CD4-positive, alpha-beta T cell (primary cell): ENCODE data around the gene CD99L2. TPM values are rescaled to one million over a fixed set of nuclear protein-coding genes. Genes with fewer than 3 reads are reported as not detected.

Source experiments
- ATAC-seq: fragments of 200-7000 bp; cut with Tn5 transposase; one replicate; pipeline ENCODE4 v1.10.0; 2022; ENCODE audit warnings: mild to moderate bottlenecking; ENCODE audit not compliant: poor library complexity
- CTCF ChIA-PET: fragments of 350-600 bp; sonication (Branson Sonifier 250); formaldehyde crosslinking; loops from one replicate; lab custom pipeline; 2021; ENCODE audit warnings: antibody characterized with exemption, inconsistent platforms; lab: Charles Lee
- POLR2A ChIA-PET: fragments of 350-600 bp; sonication (Branson Sonifier 250); formaldehyde crosslinking; loops from one replicate; lab custom pipeline; 2021; ENCODE audit warnings: antibody characterized with exemption, inconsistent platforms; lab: Charles Lee
- DNase-seq, 14 experiments: peaks; one replicate each; pipeline ENCODE4 v3.0.0-alpha.2; 2013 to 2020; ENCODE audit warnings: mixed read lengths in 2 of 14
- H3K27ac ChIP-seq, 2 donors: one replicate each; pipeline versions ENCODE4 v1.5.1 to v1.7.0; 2013; ENCODE audit warnings: low read length in 2 of 2, low read depth in 1 of 2, mild to moderate bottlenecking in 1 of 2
- H3K27me3 ChIP-seq, 2 experiments: 1 replicate in 1 of 2; 2 replicates in 1 of 2; pipeline versions ENCODE4 v1.6.1 to v1.7.0; 2013; ENCODE audit warnings: low read length in 2 of 2, control low read depth in 1 of 2, mild to moderate bottlenecking in 1 of 2, moderate library complexity in 1 of 2; ENCODE audit not compliant: insufficient read depth in 2 of 2, control insufficient read depth in 1 of 2
- H3K36me3 ChIP-seq: one replicate; pipeline ENCODE4 v1.6.1; 2013; ENCODE audit warnings: low read length, control low read depth; ENCODE audit not compliant: insufficient read depth
- H3K4me1 ChIP-seq: one replicate; pipeline ENCODE4 v1.6.1; 2013; ENCODE audit warnings: low read length, control low read depth; ENCODE audit not compliant: insufficient read depth
- H3K4me3 ChIP-seq: one replicate; pipeline ENCODE4 v1.5.1; 2013; ENCODE audit warnings: mild to moderate bottlenecking, low read length, moderate library complexity
- H3K9me3 ChIP-seq, 2 experiments: 1 replicate in 1 of 2; 2 replicates in 1 of 2; pipeline versions ENCODE4 v1.6.1 to v1.7.0; 2013; ENCODE audit warnings: low read length in 2 of 2, mild to moderate bottlenecking in 2 of 2, control low read depth in 1 of 2, moderate library complexity in 1 of 2; ENCODE audit not compliant: control insufficient read depth in 1 of 2, insufficient read depth in 1 of 2
- H3K27ac Mint-ChIP-seq: one replicate; pipeline ENCODE4 v1.8.0; 2020; ENCODE audit warnings: mixed read lengths
- H3K27me3 Mint-ChIP-seq: one replicate; pipeline ENCODE4 v1.8.0; 2021; ENCODE audit warnings: mixed read lengths
- H3K36me3 Mint-ChIP-seq: one replicate; pipeline ENCODE4 v1.8.0; 2021; ENCODE audit warnings: low read depth, mixed read lengths
- H3K4me1 Mint-ChIP-seq: one replicate; pipeline ENCODE4 v1.8.0; 2021; ENCODE audit warnings: low read depth, mixed read lengths
- H3K4me3 Mint-ChIP-seq: one replicate; pipeline ENCODE4 v1.8.0; 2020; ENCODE audit warnings: mild to moderate bottlenecking, mixed read lengths
- H3K9me3 Mint-ChIP-seq: one replicate; pipeline ENCODE4 v1.8.0; 2020; ENCODE audit warnings: mixed read lengths
- intact Hi-C, 2 experiments: fragments of 100-400 bp; cut with DNase I in 1 of 2; cut with micrococcal nuclease in 1 of 2; formaldehyde crosslinking; loops; one replicate each; pipeline versions ENCODE4 v1.15.1 to v1.9.0; 2023 to 2025; cut with DNase I, micrococcal nuclease
- total RNA-seq, 174 experiments: library from RNA in 2 of 174; stranded (reverse) in 2 of 174; gene quantifications; one replicate each; pipeline ENCODE4 v1.2.3 and lab custom pipeline; 2021 to 2026
- TF ChIP-seq, protein P1 (sequence below): fragments of 200-600 bp; IDR thresholded peaks from one replicate; pipeline ENCODE4 v1.8.0; 2022; ENCODE audit warnings: antibody characterized with exemption, mild to moderate bottlenecking

CD99L2 gene
- total RNA-seq, 2 experiments from 2014 or later: 5.3 to 6.5 TPM

DNA sequence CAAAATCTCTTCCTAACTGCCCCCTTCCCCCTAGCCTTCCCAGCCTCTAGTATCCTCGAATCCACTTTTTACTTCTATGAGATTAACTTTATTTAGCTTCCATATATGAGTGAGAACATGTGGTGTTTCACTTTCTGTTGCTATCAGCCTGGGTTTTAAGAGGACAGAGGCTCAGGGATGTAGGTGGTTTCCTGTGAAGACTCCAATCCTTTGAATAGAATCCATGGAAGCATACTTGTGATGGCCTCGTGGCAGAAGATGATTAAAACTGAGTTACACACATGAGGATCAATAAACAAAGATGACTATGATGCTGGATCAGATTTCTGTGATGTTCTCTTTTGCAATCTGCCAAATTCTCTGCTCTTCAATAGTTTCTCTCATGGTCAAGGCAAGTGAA lies 29.8 kb downstream of the CD99L2 start:
- Histone ChIP-seq H3K4me1 (no peaks in the 10 kb centered on the region), H3K27ac (no peak overlapping the region), H3K4me3 (no peak overlapping the region), H3K9me3 (no peaks in the 10 kb centered on the region), H3K36me3 (no peaks in the 10 kb centered on the region), H3K27me3 (no peaks in the 10 kb centered on the region)
- Mint-ChIP-seq H3K27me3 (no peaks in the 10 kb centered on the region), H3K27ac (no peak overlapping the region), H3K4me3 (no peak overlapping the region), H3K9me3 (no peaks in the 10 kb centered on the region), H3K4me1 (peaks cover 9% of the 10 kb centered on the region), H3K36me3 (peaks cover 6% of the 10 kb centered on the region)
- DNase-seq (no peak), ATAC-seq (no peak)
- intact Hi-C loops: no loop called here
- ChIA-PET CTCF (no interaction called here), POLR2A (no interaction called here)
- TF ChIP-seq, protein P1, sequence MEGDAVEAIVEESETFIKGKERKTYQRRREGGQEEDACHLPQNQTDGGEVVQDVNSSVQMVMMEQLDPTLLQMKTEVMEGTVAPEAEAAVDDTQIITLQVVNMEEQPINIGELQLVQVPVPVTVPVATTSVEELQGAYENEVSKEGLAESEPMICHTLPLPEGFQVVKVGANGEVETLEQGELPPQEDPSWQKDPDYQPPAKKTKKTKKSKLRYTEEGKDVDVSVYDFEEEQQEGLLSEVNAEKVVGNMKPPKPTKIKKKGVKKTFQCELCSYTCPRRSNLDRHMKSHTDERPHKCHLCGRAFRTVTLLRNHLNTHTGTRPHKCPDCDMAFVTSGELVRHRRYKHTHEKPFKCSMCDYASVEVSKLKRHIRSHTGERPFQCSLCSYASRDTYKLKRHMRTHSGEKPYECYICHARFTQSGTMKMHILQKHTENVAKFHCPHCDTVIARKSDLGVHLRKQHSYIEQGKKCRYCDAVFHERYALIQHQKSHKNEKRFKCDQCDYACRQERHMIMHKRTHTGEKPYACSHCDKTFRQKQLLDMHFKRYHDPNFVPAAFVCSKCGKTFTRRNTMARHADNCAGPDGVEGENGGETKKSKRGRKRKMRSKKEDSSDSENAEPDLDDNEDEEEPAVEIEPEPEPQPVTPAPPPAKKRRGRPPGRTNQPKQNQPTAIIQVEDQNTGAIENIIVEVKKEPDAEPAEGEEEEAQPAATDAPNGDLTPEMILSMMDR: no peak

DNA sequence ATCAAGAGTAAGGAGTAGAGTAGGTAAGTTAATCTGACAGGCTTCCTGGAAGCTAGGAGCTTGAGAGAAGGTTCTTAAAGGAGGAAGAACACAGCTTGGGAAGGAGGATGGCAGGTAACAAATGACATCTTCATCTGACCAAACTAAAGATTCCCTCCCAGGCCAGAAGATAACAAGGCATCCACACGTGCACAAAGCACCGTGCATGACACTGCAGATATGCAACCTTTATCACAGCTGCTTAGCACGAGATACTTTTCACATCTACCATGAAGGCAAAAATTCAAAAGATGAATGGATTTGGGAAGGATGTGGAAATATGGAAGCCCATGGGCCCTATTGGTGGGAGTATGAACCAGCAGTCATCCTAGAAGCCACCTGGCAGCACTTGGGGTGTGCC lies 34.3 kb downstream of the CD99L2 start:
- H3K27ac Mint-ChIP-seq: no peak overlapping the region
- Histone ChIP-seq H3K4me3 (no peak overlapping the region), H3K27ac (no peak overlapping the region), H3K27me3 (no peaks in the 10 kb centered on the region), H3K36me3 (no peaks in the 10 kb centered on the region), H3K9me3 (peaks cover 0 to 5% of the 10 kb centered on the region in 2 experiments), H3K4me1 (no peaks in the 10 kb centered on the region)
- H3K9me3 Mint-ChIP-seq: no peaks in the 10 kb centered on the region
- peaks cover 2% of the 10 kb centered on the region for H3K4me1 Mint-ChIP-seq
- intact Hi-C loops: no loop called here
- no peak overlapping the region for H3K4me3 Mint-ChIP-seq
- H3K36me3 Mint-ChIP-seq: peaks cover 22% of the 10 kb centered on the region
- no peaks in the 10 kb centered on the region for H3K27me3 Mint-ChIP-seq
- ChIA-PET CTCF (no interaction called here), POLR2A (no interaction called here)
- DNase-seq (no peak), ATAC-seq (no peak)
- TF ChIP-seq, protein P1: no peak

DNA sequence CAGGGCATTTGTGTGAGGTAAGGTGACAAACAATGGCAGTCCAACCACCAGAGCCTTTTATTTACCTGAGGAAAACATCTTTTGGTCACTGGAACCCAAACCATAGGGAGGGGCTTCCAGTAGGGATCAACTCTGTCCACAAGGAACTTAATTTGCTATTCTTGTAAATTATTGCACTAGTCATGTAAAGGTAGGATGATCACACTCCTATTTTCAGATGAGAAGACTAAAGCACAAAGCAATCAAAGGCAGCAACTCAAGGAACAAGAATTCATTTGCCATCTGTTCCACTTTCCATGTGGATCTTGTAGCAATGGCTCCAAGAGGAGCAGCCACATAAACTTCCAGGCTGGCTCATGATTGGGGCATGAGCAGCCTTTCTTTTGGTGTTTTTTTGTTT lies 35.3 kb downstream of the CD99L2 start:
- H3K27me3 Mint-ChIP-seq: no peaks in the 10 kb centered on the region
- H3K27me3 ChIP-seq: no peaks in the 10 kb centered on the region
- peaks cover 5% of the 10 kb centered on the region for H3K9me3 Mint-ChIP-seq
- no peak for ATAC-seq
- no peaks in the 10 kb centered on the region for H3K4me1 Mint-ChIP-seq
- intact Hi-C loops: no loop called here
- ChIA-PET CTCF (no interaction called here), POLR2A (no interaction called here)
- H3K36me3 Mint-ChIP-seq: peaks cover 29% of the 10 kb centered on the region
- H3K4me3 Mint-ChIP-seq: no peak overlapping the region
- H3K9me3 ChIP-seq: peaks cover 0 to 6% of the 10 kb centered on the region in 2 experiments
- no peaks in the 10 kb centered on the region for H3K36me3 ChIP-seq
- H3K27ac ChIP-seq: no peak overlapping the region
- no peaks in the 10 kb centered on the region for H3K4me1 ChIP-seq
- no peak overlapping the region for H3K4me3 ChIP-seq
- H3K27ac Mint-ChIP-seq: no peak overlapping the region
- no peak for DNase-seq
- TF ChIP-seq, protein P1: no peak
